Dermis blood vessel endothelial cell (primary cell): ENCODE results near the gene CASP9. TPM values are rescaled to one million over a fixed set of nuclear protein-coding genes. Genes with fewer than 3 reads are reported as not detected.

Experiments used
- DNase-seq: peaks from one replicate; pipeline ENCODE4 v3.0.0; 2010
- total RNA-seq: library from RNA; depleted of rRNA; stranded (reverse); fragments of >200 nt; gene quantifications from 2 replicates; pipeline ENCODE4 v1.2.3, GENCODE V29; 2014

CASP9 gene
- 5.5 and 11.9 TPM in 2 replicates for total RNA-seq

- DNase-seq: no peak
Measured at GRCh38 chr1:15524021-15524282, at the start of gene CASP9. Gene CASP9 (minus strand): TSS chr1:15524215. CDS start chr1:15524200, 15 bp downstream.

DNA sequence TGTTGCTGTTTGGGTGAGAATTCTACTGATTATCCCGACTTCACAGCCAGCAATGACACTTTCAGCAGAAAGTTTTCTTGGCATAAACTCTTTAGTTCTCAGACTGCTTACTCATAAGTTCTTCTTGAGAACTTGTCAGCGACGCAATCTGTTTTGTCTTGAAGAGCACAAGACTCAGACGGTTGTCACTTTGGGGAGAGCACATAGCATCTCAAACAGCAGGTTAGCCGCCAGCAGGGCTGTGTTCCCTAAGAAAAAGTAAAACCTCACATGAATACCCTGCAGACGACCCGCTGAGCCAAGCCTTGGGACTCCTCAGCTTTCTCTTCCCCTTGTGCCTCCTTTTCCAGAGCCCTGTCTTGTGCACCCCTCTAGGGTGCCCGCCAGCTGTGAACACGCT lies 49.5 kb upstream of the CASP9 start:
- DNase-seq: no peak

GRCh38 chr1:15571266-15571665 lies 47.3 kb upstream of the CASP9 start:
- no peak for DNase-seq

- no peak for DNase-seq
Measured at GRCh38 chr1:15570861-15571260, 46.8 kb upstream of the CASP9 start.

GRCh38 chr1:15568387-15569073 lies 44.5 kb upstream of the CASP9 start:
- DNase-seq: no peak

- DNase-seq: peak; percentile 15
Measured at GRCh38 chr1:15559189-15559810, 35.3 kb upstream of the CASP9 start.

DNA sequence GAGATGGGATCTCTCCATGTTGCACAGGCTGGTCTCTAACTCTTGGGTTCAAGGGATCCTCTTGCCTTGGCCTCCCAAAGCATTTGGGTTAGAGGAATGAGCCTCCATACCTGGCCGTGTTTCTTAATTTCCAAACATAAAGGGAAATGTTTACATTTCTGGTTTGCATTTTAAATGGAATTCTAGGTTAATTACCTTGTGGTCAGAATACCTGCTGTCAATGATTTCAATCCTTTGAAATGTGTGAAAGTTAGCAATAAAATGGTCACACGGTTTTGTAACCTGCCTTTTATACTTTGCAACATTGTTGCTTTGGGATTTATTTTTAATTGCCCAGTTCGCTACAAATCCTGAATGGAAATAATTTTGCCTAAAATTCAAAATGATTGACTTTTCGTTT lies 34.5 kb upstream of the CASP9 start:
- no peak for DNase-seq

DNA sequence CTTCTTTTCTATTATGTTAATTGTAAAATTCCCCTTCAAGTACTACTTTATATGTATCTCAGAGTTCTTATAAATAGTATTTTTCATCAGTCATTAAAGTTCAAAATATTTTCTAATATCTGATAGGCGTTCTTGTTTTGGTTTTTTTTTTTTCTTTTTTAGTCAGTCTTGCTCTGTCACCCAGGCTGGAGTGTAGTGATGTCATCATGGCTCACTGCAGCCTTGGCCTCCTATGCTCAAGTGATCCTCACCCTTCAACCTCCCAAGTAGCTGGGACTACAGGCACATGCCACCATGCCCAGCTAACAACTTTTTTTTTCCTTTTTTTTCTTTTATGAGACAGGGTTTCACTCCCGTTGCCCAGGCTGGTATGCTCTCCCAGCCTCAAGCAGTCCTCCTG lies 33.6 kb upstream of the CASP9 start:
- no peak for DNase-seq

DNA sequence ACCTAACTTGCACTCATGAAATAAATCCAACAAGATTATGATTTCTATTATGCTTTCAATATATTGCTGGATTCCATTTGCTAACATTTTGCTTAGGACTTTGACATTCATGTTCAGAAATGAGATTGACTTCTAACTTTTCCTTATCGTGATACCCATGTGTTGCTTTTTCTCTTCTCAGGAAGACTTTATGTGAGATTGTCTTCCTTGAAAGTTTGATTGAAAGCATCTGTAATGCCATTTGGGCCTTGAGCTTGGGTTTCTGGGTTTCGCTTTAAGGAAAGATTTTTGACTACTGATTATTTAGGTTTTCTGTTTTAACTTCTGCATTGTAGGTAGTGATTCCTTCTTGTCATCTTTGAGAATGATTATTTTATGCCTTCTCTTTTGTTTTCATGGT lies 33.0 kb upstream of the CASP9 start:
- no peak for DNase-seq

DNA sequence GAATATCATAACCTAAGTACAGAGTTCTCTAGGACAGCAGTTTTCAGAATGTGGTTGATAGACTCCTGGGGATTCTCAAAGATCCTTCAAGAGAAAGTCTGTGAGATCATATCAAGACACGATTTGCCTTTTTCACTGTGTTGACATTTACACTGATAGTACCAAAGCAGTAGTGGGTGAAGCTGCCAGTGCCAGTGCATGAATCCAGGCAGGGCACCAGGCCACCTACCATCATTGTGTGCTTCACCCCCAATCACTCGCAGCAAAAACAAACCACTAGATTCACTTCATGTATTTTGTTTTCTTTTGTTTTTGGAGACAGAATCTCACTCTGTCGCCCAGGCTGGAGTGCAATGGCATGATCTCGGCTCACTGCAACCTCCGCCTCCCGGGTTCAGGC lies 26.6 kb upstream of the CASP9 start:
- DNase-seq: no peak

DNA sequence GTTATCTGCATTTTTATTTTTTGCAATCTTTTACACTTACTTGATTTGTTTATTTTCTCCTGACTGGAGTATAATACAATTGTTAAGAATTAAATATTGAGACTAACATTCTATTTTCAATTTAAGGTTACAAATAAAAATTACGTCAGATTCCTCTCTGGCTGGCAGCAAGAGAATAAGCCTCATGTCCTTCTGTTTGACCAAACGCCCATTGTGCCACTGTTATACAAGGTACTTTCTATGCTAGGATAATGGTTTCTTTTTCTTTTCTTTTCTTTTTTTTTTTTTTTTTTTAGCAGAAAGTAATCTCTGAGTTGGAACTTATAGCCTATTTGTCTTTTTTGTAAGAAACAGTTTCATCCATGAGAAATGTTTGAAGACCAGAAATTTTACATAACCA lies 22.6 kb upstream of the CASP9 start:
- no peak for DNase-seq

- no peak for DNase-seq
Measured at GRCh38 chr1:15543589-15544568, 19.9 kb upstream of the CASP9 start.

DNA sequence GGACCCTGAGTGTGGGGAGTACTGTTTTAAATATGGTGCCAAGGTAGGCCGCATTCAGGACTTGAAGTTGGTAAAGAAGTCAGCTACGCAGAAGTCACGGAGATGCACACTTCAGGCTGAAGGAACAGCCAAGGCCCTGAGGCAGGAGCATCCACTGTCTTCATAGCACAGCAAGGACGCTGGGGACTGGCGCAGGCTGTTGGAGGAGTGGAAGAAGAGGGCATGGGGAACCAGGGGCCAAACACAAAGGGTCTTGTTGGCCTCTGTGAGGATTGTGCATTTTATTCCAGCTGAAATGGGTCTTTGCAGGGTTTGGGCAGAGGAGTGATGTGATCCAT lies 19.2 kb upstream of the CASP9 start:
- DNase-seq: no peak

- DNase-seq: no peak
Measured at GRCh38 chr1:15542388-15543250, 18.6 kb upstream of the CASP9 start.

- DNase-seq: no peak
Measured at GRCh38 chr1:15541231-15541792, 17.3 kb upstream of the CASP9 start.

DNA sequence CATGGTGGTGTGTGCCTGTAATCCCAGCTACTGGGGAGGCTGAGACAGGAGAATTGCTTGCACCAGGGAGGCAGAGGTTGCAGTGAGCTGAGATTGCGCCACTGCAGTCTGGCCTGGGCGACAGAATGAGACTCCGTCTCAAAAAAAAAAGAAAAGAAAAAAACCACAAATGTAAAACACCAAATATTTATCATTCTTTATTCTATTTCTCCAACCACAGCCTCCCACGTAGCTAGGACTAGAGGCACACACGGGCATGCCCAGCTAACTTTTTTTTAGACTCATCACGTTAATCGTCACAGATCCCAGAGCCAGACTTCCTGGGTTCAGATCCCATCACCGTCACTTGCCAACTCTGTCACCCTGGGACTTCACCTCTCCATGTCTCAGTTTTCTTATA lies 16.2 kb upstream of the CASP9 start:
- no peak for DNase-seq

DNA sequence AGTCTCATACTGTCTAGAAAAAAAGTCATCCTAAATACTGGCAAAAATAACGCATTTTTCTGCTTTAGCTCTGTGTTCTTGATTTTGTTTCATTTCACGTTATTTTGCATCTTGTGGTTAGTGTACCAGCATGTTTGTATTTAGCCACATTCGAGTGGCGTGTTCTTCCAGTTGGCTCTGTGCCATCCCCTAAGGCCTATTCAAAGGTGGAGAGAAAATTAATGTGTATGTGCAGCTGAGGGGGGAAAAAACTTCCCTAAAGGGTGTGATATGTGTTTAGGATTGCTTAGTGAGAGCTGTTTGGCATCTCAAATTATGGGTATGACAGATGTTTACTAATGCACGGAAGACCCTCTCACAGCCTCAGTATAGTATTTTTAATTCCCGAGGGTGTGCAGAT lies 14.8 kb upstream of the CASP9 start:
- no peak for DNase-seq

DNA sequence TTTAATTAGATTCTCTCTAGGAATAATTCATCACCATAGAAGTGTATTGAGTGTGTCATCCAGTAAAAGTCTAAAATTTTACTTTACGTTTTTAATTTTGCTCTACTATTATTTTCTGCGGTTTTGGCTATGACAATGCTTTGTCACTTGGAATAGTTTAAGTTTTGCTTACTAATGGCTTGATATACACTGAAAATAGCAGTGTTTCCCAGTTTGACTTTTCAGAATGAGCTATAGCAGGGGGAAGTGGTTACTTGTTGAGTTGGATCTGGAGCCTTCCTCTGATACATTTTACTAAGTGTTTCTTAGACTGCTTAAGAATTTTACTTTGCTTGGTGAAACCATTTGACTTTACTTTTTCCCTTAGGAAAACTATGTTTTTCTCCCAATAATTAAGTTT lies 7.7 kb upstream of the CASP9 start:
- DNase-seq: no peak

DNA sequence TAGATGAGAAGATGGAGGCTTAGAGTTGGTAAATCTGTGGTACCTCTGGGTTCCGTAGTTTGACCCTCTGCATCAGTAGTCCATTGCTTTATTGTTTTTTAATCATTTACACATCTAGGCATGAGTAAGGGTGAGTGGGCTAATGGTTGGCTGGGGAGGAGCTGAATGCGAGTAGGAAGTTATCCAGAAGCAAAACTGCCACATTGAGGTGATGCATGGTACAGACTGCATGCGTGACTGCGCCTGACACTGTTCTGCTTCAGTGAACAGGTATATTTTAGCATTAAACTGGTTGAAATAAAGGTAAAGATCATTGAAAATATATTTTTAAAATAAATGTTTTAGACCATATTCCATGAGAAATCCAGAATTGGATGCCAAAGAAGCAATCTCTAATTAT lies 7.0 kb upstream of the CASP9 start:
- DNase-seq: no peak

DNA sequence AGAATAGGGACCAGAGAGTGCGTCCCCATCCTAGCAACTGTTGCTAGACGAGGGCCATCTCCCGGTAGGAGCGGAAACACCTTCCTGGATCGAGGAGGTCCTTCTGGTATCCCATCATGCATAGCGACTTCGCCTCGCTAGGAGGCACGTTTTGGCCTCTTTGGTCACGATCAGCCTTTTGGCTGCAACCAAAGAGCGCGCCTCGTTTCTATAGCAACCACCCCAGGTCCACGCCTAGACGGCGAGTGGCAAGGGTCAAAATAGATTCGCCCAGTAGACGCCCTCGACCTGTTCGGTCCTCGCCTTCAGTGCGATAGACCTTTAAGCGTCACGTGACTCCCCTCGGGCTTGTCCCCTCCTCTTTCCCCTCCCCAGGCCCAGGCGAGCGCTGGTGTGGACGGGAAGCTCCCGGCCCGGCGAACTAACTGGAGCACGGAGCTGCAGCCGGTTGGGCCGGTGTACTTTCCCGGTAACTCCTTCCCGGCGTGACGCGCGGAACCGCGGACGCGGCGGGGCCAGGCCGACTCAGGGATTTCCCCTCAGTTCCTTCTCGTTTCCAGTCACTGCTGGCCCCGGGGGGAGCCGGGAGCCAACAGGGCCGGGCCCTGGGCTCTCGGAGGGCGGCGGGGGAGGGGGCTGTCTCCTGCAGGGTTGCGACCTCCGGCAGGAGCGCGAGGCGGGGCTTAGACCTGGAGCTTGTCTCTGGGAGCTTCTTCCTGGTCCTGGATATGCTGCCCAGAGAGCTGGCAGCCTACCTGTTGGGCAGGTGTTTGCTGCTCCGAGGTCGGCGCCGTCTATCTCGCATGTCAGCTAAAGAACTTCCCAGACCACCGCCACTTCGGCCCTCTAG lies 2.7 kb upstream of the CASP9 start, which contains the start of gene DNAJC16:
DNAJC16 (plus strand) TSS at position 359 of the 850 bp plus-strand sequence. CDS start 2,258 bp downstream, outside the sequence.
- peak; percentile 100 for DNase-seq

GRCh38 chr1:15526021-15526489 lies 2.0 kb upstream of the CASP9 start:
- no peak for DNase-seq
